ENCODE data around the gene CCNO. TPM values are rescaled to one million over a fixed set of nuclear protein-coding genes. Genes with fewer than 3 reads are reported as not detected.

Gene CCNO
- total and polyA plus RNA-seq, 2 donors (not counting 3 experiments of a cell fraction or from before 2014, with no cell fraction given) = 0.37 to 0.58 TPM

- H3K4me3 ChIP-seq (replicated peaks in 1 of 3; ENCODE audit: insufficient read depth in 1 of 3, low read depth in 1 of 3, low read length in 3 of 3) = peak overlapping the region in 2 of 3 experiments; percentile 9 to 14
- no TSS peak for BruUV-seq (replicated peaks)
- CTCF ChIA-PET = interaction anchor here (1.4 to 1.5 kb wide), 3 partner anchors 9 to 41 kb away, joined by 3 to 11 read pairs (median 4); no protein-coding TSS in a partner anchor
- no peaks in the 10 kb centered on the region for H4K20me1 ChIP-seq (replicated peaks; ENCODE audit: control insufficient read depth, extremely low read depth, insufficient read depth, low read length)
- dilution Hi-C loops (cut with MboI; ENCODE audit: extremely low pct_ligation_motif_present, low sequenced_read_pairs) (no loop called here), intact Hi-C loops (cut with micrococcal nuclease) (no loop called here)
- peak overlapping the region; percentile 23 for H2AFZ ChIP-seq (ENCODE audit: low read depth, low read length)
- no peaks in the 10 kb centered on the region for H3K9me3 ChIP-seq (replicated peaks; ENCODE audit: control insufficient read depth, insufficient read depth, low read length)
- H3K9me1 ChIP-seq (replicated peaks; ENCODE audit: control insufficient read depth, extremely low read depth, insufficient read depth, low read length) = no peaks in the 10 kb centered on the region
- POLR2A ChIA-PET = no interaction called here
- no peak for DNase-seq (ENCODE audit: low read depth, low spot score)
- TF ChIP-seq POLR2A (IDR thresholded peaks at IDR 0.05; ENCODE audit: low read depth, low read length) = no peak
- TF ChIP-seq FOS (IDR thresholded peaks at IDR 0.05; ENCODE audit: borderline replicate concordance, insufficient read depth, low read length) = no peak
- TF ChIP-seq POLR2AphosphoS5 (IDR thresholded peaks at IDR 0.05; ENCODE audit: insufficient read depth, low read depth, low read length) = no peak
- TF ChIP-seq CTCF (IDR thresholded peaks at IDR 0.05; ENCODE audit: extremely low read depth in 1 of 2, insufficient read depth in 1 of 2, low read depth in 1 of 2, low read length in 2 of 2) = peak in 1 of 2 donors; percentile 17
- TF ChIP-seq JUN (IDR thresholded peaks at IDR 0.05; ENCODE audit: borderline replicate concordance, insufficient read depth, insufficient read length, low read depth) = no peak
- TF ChIP-seq, protein P1, sequence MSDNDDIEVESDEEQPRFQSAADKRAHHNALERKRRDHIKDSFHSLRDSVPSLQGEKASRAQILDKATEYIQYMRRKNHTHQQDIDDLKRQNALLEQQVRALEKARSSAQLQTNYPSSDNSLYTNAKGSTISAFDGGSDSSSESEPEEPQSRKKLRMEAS (IDR thresholded peaks at IDR 0.05; ENCODE audit: insufficient read depth, insufficient read length) = no peak
- TF ChIP-seq MYC (IDR thresholded peaks at IDR 0.05; ENCODE audit: low read depth, low read length) = no peak
- TF ChIP-seq EZH2 (IDR thresholded peaks at IDR 0.05; ENCODE audit: borderline replicate concordance, low read depth, low read length, severe bottlenecking) = peak; percentile 88
- no peak for TF ChIP-seq GATA2 (IDR thresholded peaks at IDR 0.05; ENCODE audit: insufficient read depth, insufficient read length, low read depth, low read length)
- no peak overlapping the region for H3K27ac ChIP-seq (ENCODE audit: insufficient read depth, low read depth, low read length)
- FAIRE-seq = peak; percentile 31
- H3K79me2 ChIP-seq (ENCODE audit: control insufficient read depth, insufficient read depth, low read length) = no peaks in the 10 kb centered on the region
- H3K9ac ChIP-seq (replicated peaks; ENCODE audit: extremely low read depth, insufficient read depth, low read length) = no peak overlapping the region
- H3K27me3 ChIP-seq (ENCODE audit: control insufficient read depth in 2 of 2, insufficient read depth in 2 of 2, low read length in 2 of 2) = peaks cover 49 to 74% of the 10 kb centered on the region in 2 experiments
- H3K36me3 ChIP-seq (ENCODE audit: control insufficient read depth in 2 of 2, extremely low read depth in 1 of 2, insufficient read depth in 2 of 2, low read length in 2 of 2) = no peaks in the 10 kb centered on the region
- H3K4me1 ChIP-seq (ENCODE audit: control insufficient read depth, extremely low read depth, insufficient read depth, low read length) = peaks cover 9% of the 10 kb centered on the region
- H3K4me2 ChIP-seq (ENCODE audit: insufficient read depth, low read length) = peak overlapping the region; percentile 43
Measured at GRCh38 chr5:55220433-55221185, 12.8 kb downstream of the CCNO start.

All from endothelial cell of umbilical vein (primary cell).